Measurements from ENCODE around the gene WDR7. TPM values are rescaled to one million over a fixed set of nuclear protein-coding genes. Genes with fewer than 3 reads are reported as not detected.

Gene WDR7
- total and polyA plus RNA-seq, 2 of the 4 experiments (the other 2 are of a cell fraction): 3.7 to 23.3 TPM

DNA sequence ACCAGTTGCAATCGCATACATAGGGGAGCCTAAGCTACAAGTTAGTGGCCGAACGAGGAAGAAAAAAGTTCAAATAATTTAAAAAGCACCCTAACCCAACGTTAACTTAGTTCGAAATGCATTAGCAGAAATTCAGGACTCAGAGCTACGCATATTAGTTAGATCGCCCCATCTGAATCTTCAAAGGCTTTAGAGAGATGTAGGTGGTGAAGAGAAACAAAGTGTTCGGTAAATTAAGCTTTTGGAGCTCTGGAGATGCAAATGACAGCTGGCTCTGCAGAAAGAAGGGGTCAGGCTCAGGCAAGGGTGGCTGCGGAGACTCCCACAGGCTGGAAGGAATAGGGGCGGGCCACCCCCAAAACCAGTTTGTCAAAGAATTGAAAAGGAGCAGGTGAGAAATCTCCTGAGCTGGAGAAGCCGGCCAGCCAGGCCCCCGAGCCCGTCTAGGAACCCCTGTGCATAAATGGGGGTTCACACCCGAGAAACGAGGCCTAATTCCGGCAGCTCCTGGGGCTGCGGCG lies 13.4 kb upstream of the WDR7 start:
- H2BK15ac ChIP-seq (ENCODE audit: low read depth, low read length): no peak overlapping the region
- dilution Hi-C loops (cut with HindIII; ENCODE audit: low sequenced_read_pairs, unreplicated experiment) (no loop called here), intact Hi-C loops (cut with micrococcal nuclease) (no loop called here), in situ Hi-C loops (cut with MboI; ENCODE audit: low sequenced_read_pairs) (no loop called here)
- H3K4me2 ChIP-seq (ENCODE audit: low read depth, low read length): peak overlapping the region; percentile 80
- peaks cover 0 to 17% of the 10 kb centered on the region in 2 experiments; a peak in 2 of 4 replicates for H3K79me1 ChIP-seq (ENCODE audit: low read depth in 1 of 2, low read length in 2 of 2)
- peak overlapping the region; percentile 92 for H2BK5ac ChIP-seq (ENCODE audit: low read depth, low read length, poor library complexity, severe bottlenecking)
- CTCF ChIA-PET: no interaction called here
- peak overlapping the region; percentile 87 for H3K56ac ChIP-seq (ENCODE audit: extremely low read depth, insufficient read depth, low read length)
- H4K91ac ChIP-seq (ENCODE audit: insufficient read depth, low read depth, low read length): peak overlapping the region; percentile 90
- peak overlapping the region; percentile 93 for H3K23ac ChIP-seq (ENCODE audit: low read depth, low read length)
- BruUV-seq (replicated peaks): no TSS peak
- TF ChIP-seq POLR2A (IDR thresholded peaks at IDR 0.05; ENCODE audit: low read depth, low read length) (no peak), SMC3 (IDR thresholded peaks at IDR 0.05; ENCODE audit: low read depth, low read length) (no peak), MAZ (IDR thresholded peaks at IDR 0.05; ENCODE audit: borderline replicate concordance, low read depth, low read length) (no peak), FOS (IDR thresholded peaks at IDR 0.05; ENCODE audit: low read depth, low read length) (no peak), MAFK (IDR thresholded peaks at IDR 0.05; ENCODE audit: low read depth, low read length) (no peak), BHLHE40 (IDR thresholded peaks at IDR 0.05; ENCODE audit: low read depth, low read length) (no peak), CEBPB (IDR thresholded peaks at IDR 0.05; ENCODE audit: low read depth, low read length) (no peak), RFX5 (IDR thresholded peaks at IDR 0.05; ENCODE audit: low read depth, low read length) (no peak), CHD1 (IDR thresholded peaks at IDR 0.05; ENCODE audit: low read depth, low read length) (no peak), RCOR1 (IDR thresholded peaks at IDR 0.05; ENCODE audit: insufficient replicate concordance, low read length) (no peak), RAD21 (IDR thresholded peaks at IDR 0.05; ENCODE audit: low read length) (no peak), MXI1 (IDR thresholded peaks at IDR 0.05; ENCODE audit: borderline replicate concordance, low read depth, low read length) (no peak), NFE2L2 (IDR thresholded peaks at IDR 0.05; ENCODE audit: low read depth, low read length) (no peak)
- TF ChIP-seq, protein P1, sequence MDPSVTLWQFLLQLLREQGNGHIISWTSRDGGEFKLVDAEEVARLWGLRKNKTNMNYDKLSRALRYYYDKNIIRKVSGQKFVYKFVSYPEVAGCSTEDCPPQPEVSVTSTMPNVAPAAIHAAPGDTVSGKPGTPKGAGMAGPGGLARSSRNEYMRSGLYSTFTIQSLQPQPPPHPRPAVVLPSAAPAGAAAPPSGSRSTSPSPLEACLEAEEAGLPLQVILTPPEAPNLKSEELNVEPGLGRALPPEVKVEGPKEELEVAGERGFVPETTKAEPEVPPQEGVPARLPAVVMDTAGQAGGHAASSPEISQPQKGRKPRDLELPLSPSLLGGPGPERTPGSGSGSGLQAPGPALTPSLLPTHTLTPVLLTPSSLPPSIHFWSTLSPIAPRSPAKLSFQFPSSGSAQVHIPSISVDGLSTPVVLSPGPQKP (IDR thresholded peaks at IDR 0.05; ENCODE audit: borderline replicate concordance, low read depth, low read length): no peak
- TF ChIP-seq, protein P2, sequence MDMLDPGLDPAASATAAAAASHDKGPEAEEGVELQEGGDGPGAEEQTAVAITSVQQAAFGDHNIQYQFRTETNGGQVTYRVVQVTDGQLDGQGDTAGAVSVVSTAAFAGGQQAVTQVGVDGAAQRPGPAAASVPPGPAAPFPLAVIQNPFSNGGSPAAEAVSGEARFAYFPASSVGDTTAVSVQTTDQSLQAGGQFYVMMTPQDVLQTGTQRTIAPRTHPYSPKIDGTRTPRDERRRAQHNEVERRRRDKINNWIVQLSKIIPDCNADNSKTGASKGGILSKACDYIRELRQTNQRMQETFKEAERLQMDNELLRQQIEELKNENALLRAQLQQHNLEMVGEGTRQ (IDR thresholded peaks at IDR 0.05; ENCODE audit: low read depth, low read length): no peak
- TF ChIP-seq, protein P3, sequence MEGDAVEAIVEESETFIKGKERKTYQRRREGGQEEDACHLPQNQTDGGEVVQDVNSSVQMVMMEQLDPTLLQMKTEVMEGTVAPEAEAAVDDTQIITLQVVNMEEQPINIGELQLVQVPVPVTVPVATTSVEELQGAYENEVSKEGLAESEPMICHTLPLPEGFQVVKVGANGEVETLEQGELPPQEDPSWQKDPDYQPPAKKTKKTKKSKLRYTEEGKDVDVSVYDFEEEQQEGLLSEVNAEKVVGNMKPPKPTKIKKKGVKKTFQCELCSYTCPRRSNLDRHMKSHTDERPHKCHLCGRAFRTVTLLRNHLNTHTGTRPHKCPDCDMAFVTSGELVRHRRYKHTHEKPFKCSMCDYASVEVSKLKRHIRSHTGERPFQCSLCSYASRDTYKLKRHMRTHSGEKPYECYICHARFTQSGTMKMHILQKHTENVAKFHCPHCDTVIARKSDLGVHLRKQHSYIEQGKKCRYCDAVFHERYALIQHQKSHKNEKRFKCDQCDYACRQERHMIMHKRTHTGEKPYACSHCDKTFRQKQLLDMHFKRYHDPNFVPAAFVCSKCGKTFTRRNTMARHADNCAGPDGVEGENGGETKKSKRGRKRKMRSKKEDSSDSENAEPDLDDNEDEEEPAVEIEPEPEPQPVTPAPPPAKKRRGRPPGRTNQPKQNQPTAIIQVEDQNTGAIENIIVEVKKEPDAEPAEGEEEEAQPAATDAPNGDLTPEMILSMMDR (conservative IDR thresholded peaks at IDR 0.05; ENCODE audit: low read depth, low read length): no peak
- H4K20me1 ChIP-seq (ENCODE audit: insufficient read depth, low read length): peaks cover 45% of the 10 kb centered on the region
- H2AFZ ChIP-seq (replicated peaks; ENCODE audit: low read length, poor library complexity): peak overlapping the region; percentile 96
- H3K9me3 ChIP-seq (ENCODE audit: control insufficient read depth, insufficient read depth, low read length): no peaks in the 10 kb centered on the region
- H2AK5ac ChIP-seq (ENCODE audit: low read depth, low read length): peak overlapping the region; percentile 73; the same call in 1 of the 2 replicates
- H2BK20ac ChIP-seq (ENCODE audit: low read depth, low read length): no peak overlapping the region
- no peaks in the 10 kb centered on the region for H3K27me3 ChIP-seq (ENCODE audit: control insufficient read depth, insufficient read depth, low read length)
- peak overlapping the region; percentile 47 for H4K5ac ChIP-seq (ENCODE audit: low read depth, low read length)
- H3K4me1 ChIP-seq (ENCODE audit: control insufficient read depth, insufficient read depth, low read length): peaks cover 3% of the 10 kb centered on the region; the same call in 1 of the 2 replicates
- whole genome bisulfite sequencing, 2 experiments (ENCODE audit: extremely low coverage in 2 of 2, insufficient read length in 1 of 2): 0% methylated on average over 12 of the region's 18 CpGs; no CpG with 5 or more reads in 1 of the 2 experiments
- H3K9ac ChIP-seq (ENCODE audit: low read depth, low read length): peak overlapping the region; percentile 96
- H2AK9ac ChIP-seq (replicated peaks; ENCODE audit: low read depth, low read length, poor library complexity): peak overlapping the region; percentile 96
- H3K4ac ChIP-seq (ENCODE audit: low read depth, low read length): peak overlapping the region; percentile 90
- DNase-seq (no peak), ATAC-seq (ENCODE audit: low read depth) (no peak)
- no peaks in the 10 kb centered on the region for H3K36me3 ChIP-seq (ENCODE audit: control insufficient read depth, insufficient read depth, low read length)
- POLR2A ChIA-PET (ENCODE audit: unreplicated experiment): interaction anchor here (0.5 to 0.8 kb wide), 2 partner anchors 14 to 86 kb away, joined by 3 to 5 read pairs; partner anchors contain the start of gene WDR7
- H3K14ac ChIP-seq (replicated peaks; ENCODE audit: low read depth, low read length): peak overlapping the region; percentile 91
- H4K8ac ChIP-seq (ENCODE audit: low read depth in 2 of 2, low read length in 2 of 2): peak overlapping the region; percentile 45 to 81
- peak overlapping the region; percentile 91 for H3K27ac ChIP-seq (ENCODE audit: insufficient read depth, low read length)
- H2BK120ac ChIP-seq (ENCODE audit: low read depth, low read length): peak overlapping the region; percentile 56
- H3K9me1 ChIP-seq (ENCODE audit: insufficient read depth, low read length): no peaks in the 10 kb centered on the region
- H3K4me3 ChIP-seq (ENCODE audit: insufficient read depth, low read depth, low read length): peak overlapping the region; percentile 94
- H3K18ac ChIP-seq (ENCODE audit: low read depth, low read length): peak overlapping the region; percentile 55
